Measurements from ENCODE around the gene NOX5. TPM values are rescaled to one million over a fixed set of nuclear protein-coding genes. Genes with fewer than 3 reads are reported as not detected.

NOX5 gene
- 0.29 and 0.71 TPM in 2 replicates for total RNA-seq

GRCh38 chr15:69014454-69014853 lies at the start of gene NOX5:
NOX5 (plus strand) TSS chr15:69014695; CDS start chr15:69014736, 41 bp downstream.

Other genes with a start within 250 kb of the NOX5 start
- 36.0 and 65.7 TPM in 2 replicates for gene ANP32A, start 193.8 kb upstream of the NOX5 start, total RNA-seq
- gene SPESP1, start 84.2 kb upstream of the NOX5 start, total RNA-seq: 0.53 and 0.58 TPM in 2 replicates
- 23.1 and 29.8 TPM in 2 replicates for gene GLCE, start 145.9 kb downstream of the NOX5 start, total RNA-seq